AG09319 (cell line): ENCODE data around the gene TMEM131L.
A peak's percentile ranks its signal among the peaks of the same experiment; 100 is the strongest.

Experiments used
- DNase-seq: peaks from one replicate; pipeline ENCODE4 v3.0.0-alpha.2; 2010; ENCODE audit warnings: low read depth; ENCODE audit errors: extremely low read depth
- CTCF ChIP-seq: IDR thresholded peaks from 2 replicates; pipeline ENCODE4 v1.5.1; 2011; ENCODE audit warnings: low read depth, mild to moderate bottlenecking, inconsistent platforms, low read length, moderate library complexity

Gene TMEM131L

GRCh38 chr4:153537493-153537960 is 71.4 kb downstream of the TMEM131L start:
- no peak for DNase-seq
- no peak for TF ChIP-seq CTCF

- TF ChIP-seq CTCF = no peak
- no peak for DNase-seq
Measured at GRCh38 chr4:153538487-153539357, 72.6 kb downstream of the TMEM131L start.

GRCh38 chr4:153539422-153539821 is 73.3 kb downstream of the TMEM131L start:
- DNase-seq = no peak
- no peak for TF ChIP-seq CTCF

- DNase-seq = peak; percentile 67
- no peak for TF ChIP-seq CTCF
Measured at GRCh38 chr4:153541456-153542096, 75.4 kb downstream of the TMEM131L start.

GRCh38 chr4:153542131-153542530 is 76.0 kb downstream of the TMEM131L start:
- TF ChIP-seq CTCF = no peak
- DNase-seq = no peak

GRCh38 chr4:153542834-153543233 is 76.7 kb downstream of the TMEM131L start:
- no peak for TF ChIP-seq CTCF
- no peak for DNase-seq

GRCh38 chr4:153543351-153543750 is 77.2 kb downstream of the TMEM131L start:
- DNase-seq = no peak
- TF ChIP-seq CTCF = no peak
